HG02678 (cell line): ENCODE measurements around the gene FANK1.
"Not testable (repeated sequence)": the region's sequence is repeated elsewhere in the genome, so short reads cannot be mapped to it uniquely, and the experiment has no call there.

Experiments
- ATAC-seq: cut with Tn5 transposase; IDR thresholded peaks from one replicate; pipeline ENCODE4 v1.9.1; 2021; ENCODE audit warnings: mild to moderate bottlenecking, moderate library complexity; ENCODE audit not compliant: unreplicated experiment

FANK1 gene

GRCh38 chr10:126016882-126017281, 120.5 kb downstream of the FANK1 start:
- no peak for ATAC-seq

GRCh38 chr10:126017961-126018560, 121.7 kb downstream of the FANK1 start:
- no peak for ATAC-seq

- ATAC-seq: no peak
Observed at GRCh38 chr10:126021833-126022500, 125.6 kb downstream of the FANK1 start.

- no peak for ATAC-seq
Observed at GRCh38 chr10:126022841-126023240, 126.5 kb downstream of the FANK1 start.

GRCh38 chr10:126027692-126028091, 131.3 kb downstream of the FANK1 start:
- ATAC-seq: no peak

- ATAC-seq: no peak
Observed at GRCh38 chr10:126029999-126030398, 133.6 kb downstream of the FANK1 start.

- no peak for ATAC-seq
Observed at GRCh38 chr10:126034586-126034985, 138.2 kb downstream of the FANK1 start.

- ATAC-seq: no peak
Observed at GRCh38 chr10:126036515-126036914, 140.2 kb downstream of the FANK1 start.

GRCh38 chr10:126037946-126038345, 141.6 kb downstream of the FANK1 start:
- ATAC-seq: no peak

GRCh38 chr10:126041117-126041516, 144.8 kb downstream of the FANK1 start:
- ATAC-seq: no peak

GRCh38 chr10:126041804-126042231, 145.5 kb downstream of the FANK1 start:
- peak; percentile 99 for ATAC-seq

GRCh38 chr10:126042354-126042753, 146.0 kb downstream of the FANK1 start:
- ATAC-seq: no peak

- no peak for ATAC-seq
Observed at GRCh38 chr10:126042906-126043305, 146.5 kb downstream of the FANK1 start.

- ATAC-seq: no peak
Observed at GRCh38 chr10:126043389-126043788, 147.0 kb downstream of the FANK1 start.

GRCh38 chr10:126045861-126046260, 149.5 kb downstream of the FANK1 start:
- ATAC-seq: no peak

GRCh38 chr10:126046831-126047230, 150.5 kb downstream of the FANK1 start:
- no peak for ATAC-seq

GRCh38 chr10:126047749-126048148, 151.4 kb downstream of the FANK1 start:
- ATAC-seq: not testable (repeated sequence)

GRCh38 chr10:126049759-126050700, 153.7 kb downstream of the FANK1 start:
- ATAC-seq: no peak

GRCh38 chr10:126052171-126052570, 155.8 kb downstream of the FANK1 start:
- no peak for ATAC-seq

- ATAC-seq: no peak
Observed at GRCh38 chr10:126054191-126054590, 157.8 kb downstream of the FANK1 start.

GRCh38 chr10:126057494-126057893, 161.1 kb downstream of the FANK1 start:
- no peak for ATAC-seq

- ATAC-seq: no peak
Observed at GRCh38 chr10:126058104-126058503, 161.7 kb downstream of the FANK1 start.
